Small intestine (tissue), 7 donors: ENCODE results near the gene PHF21A. TPM values are rescaled to one million over a fixed set of nuclear protein-coding genes. Genes with fewer than 3 reads are reported as not detected.
"Not testable (repeated sequence)": the region's sequence is repeated elsewhere in the genome, so short reads cannot be mapped to it uniquely, and the experiment has no call there.

ENCODE experiments used
- DNase-seq, 2 donors: peaks; one replicate each; pipeline versions ENCODE4 v3.0.0 to v3.0.0-alpha.2; 2013
- FAIRE-seq: peaks from 2 replicates; lab custom pipeline; 2012; peaks lifted over from hg19 to GRCh38; lab: Jason Lieb, UNC
- H3K27ac ChIP-seq, 3 donors: one replicate each; pipeline ENCODE4 v1.5.1; 2013; ENCODE audit warnings: low read length in 2 of 3, mild to moderate bottlenecking in 2 of 3, control low read depth in 1 of 3, inconsistent platforms in 1 of 3, low read depth in 1 of 3, moderate library complexity in 1 of 3
- H3K27me3 ChIP-seq, 3 donors: one replicate each; pipeline ENCODE4 v1.6.1; 2013; ENCODE audit warnings: low read length in 3 of 3, inconsistent platforms in 1 of 3; ENCODE audit not compliant: control insufficient read depth in 3 of 3, insufficient read depth in 3 of 3
- H3K36me3 ChIP-seq, 3 donors: one replicate each; pipeline ENCODE4 v1.6.1; 2013; ENCODE audit warnings: low read length in 3 of 3, inconsistent platforms in 1 of 3, low read depth in 1 of 3, mild to moderate bottlenecking in 1 of 3, moderate library complexity in 1 of 3; ENCODE audit not compliant: control insufficient read depth in 3 of 3, insufficient read depth in 2 of 3
- H3K4me1 ChIP-seq, 3 donors: one replicate each; pipeline ENCODE4 v1.6.1; 2013; ENCODE audit warnings: low read length in 2 of 3, inconsistent platforms in 1 of 3, low read depth in 1 of 3, mild to moderate bottlenecking in 1 of 3, moderate library complexity in 1 of 3; ENCODE audit not compliant: control insufficient read depth in 3 of 3, insufficient read depth in 2 of 3
- H3K4me3 ChIP-seq, 3 donors: one replicate each; pipeline ENCODE4 v1.5.1; 2013; ENCODE audit warnings: low read length in 3 of 3, control low read depth in 1 of 3, inconsistent platforms in 1 of 3, low read depth in 1 of 3, mild to moderate bottlenecking in 1 of 3, moderate library complexity in 1 of 3
- H3K9me3 ChIP-seq, 2 donors: one replicate each; pipeline ENCODE4 v1.6.1; 2013; ENCODE audit warnings: low read depth in 1 of 2, low read length in 1 of 2; ENCODE audit not compliant: control insufficient read depth in 2 of 2, insufficient read depth in 1 of 2
- WGBS, 3 donors: extraction: QIAGEN DNeasy Blood & Tissue Kit; methylation state at CpG; one replicate each; pipeline ENCODE4 v1.1.7; 2013; 5-methylcytosine and 5-hydroxymethylcytosine counted together
- polyA plus RNA-seq, 4 donors: library from polyadenylated mRNA; stranded (reverse) in 3 of 4; unstranded in 1 of 4; fragments of 200-250 nt in 3 of 4; fragments of 120-200 nt in 1 of 4; gene quantifications; one replicate each; pipeline versions ENCODE4 v1.2.1 to v1.2.3, GENCODE V29; 2013
- donor health status: healthy with polysubstance abuse.
- donor health status: control.
- donor health status: control.
- donor health status: Bipolar disorder and iron deficiency.
- donor health status: healthy.

Gene PHF21A
- polyA plus RNA-seq, 4 donors, result 4.9 to 22.6 (median 7.7) TPM

DNA sequence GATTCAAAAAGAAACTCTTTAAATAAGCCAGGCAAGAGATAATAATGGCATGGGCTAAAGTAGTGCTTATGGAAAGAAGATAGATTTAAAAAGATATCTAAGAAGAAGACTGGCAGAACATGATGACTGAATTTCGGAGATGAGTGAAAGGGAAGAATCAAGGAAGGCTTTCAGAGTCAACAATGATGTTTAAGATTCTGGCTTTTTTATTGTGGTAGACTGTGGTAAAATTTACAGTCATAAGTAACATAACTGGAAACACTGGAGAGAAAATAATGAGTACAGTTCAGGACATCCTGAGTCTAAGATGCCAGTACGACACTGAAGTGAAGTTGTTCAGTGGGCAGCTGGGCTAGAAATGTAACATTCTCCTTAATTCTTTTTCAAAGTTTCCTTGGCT, 85.2 kb downstream of the PHF21A start:
- Histone ChIP-seq H3K36me3 (peaks cover 0 to 4% (median 2%) of the 10 kb centered on the region in 3 donors), H3K27ac (no peak overlapping the region), H3K4me1 (no peaks in the 10 kb centered on the region), H3K4me3 (no peak overlapping the region), H3K9me3 (no peaks in the 10 kb centered on the region), H3K27me3 (no peaks in the 10 kb centered on the region)
- 94 to 97% (median 95%) methylated on average over 2 of the region's 2 CpGs for WGBS, 3 donors
- FAIRE-seq, result no peak
- DNase-seq, result no peak

- peaks cover 0 to 4% (median 2%) of the 10 kb centered on the region in 3 donors for H3K36me3 ChIP-seq
- H3K27me3 ChIP-seq, result no peaks in the 10 kb centered on the region
- DNase-seq (no peak), FAIRE-seq (no peak)
- no peak overlapping the region for H3K27ac ChIP-seq
- no peaks in the 10 kb centered on the region for H3K9me3 ChIP-seq
- H3K4me1 ChIP-seq, result no peaks in the 10 kb centered on the region
- no peak overlapping the region for H3K4me3 ChIP-seq
These were observed 87.2 kb downstream of the PHF21A start for GRCh38 chr11:46034041-46034440.

- DNase-seq (no peak), FAIRE-seq (no peak)
- Histone ChIP-seq H3K27ac (no peak overlapping the region), H3K36me3 (peaks cover 0 to 2% (median 0%) of the 10 kb centered on the region in 3 donors), H3K4me1 (no peaks in the 10 kb centered on the region), H3K27me3 (no peaks in the 10 kb centered on the region), H3K9me3 (no peaks in the 10 kb centered on the region), H3K4me3 (no peak overlapping the region)
- 80 to 87% (median 84%) methylated on average over 10 of the region's 10 CpGs for WGBS, 3 donors
These were observed 94.5 kb downstream of the PHF21A start for GRCh38 chr11:46026606-46027293.

GRCh38 chr11:46020084-46020599, 101.1 kb downstream of the PHF21A start:
- H3K4me3 ChIP-seq, result no peak overlapping the region
- no peak for FAIRE-seq
- no peaks in the 10 kb centered on the region for H3K9me3 ChIP-seq
- H3K4me1 ChIP-seq, result no peaks in the 10 kb centered on the region
- H3K36me3 ChIP-seq, result peaks cover 0 to 9% (median 0%) of the 10 kb centered on the region in 3 donors
- no peak for DNase-seq
- no peaks in the 10 kb centered on the region for H3K27me3 ChIP-seq
- 96 to 98% (median 97%) methylated on average over 8 of the region's 8 CpGs for WGBS, 3 donors
- H3K27ac ChIP-seq, result no peak overlapping the region

DNA sequence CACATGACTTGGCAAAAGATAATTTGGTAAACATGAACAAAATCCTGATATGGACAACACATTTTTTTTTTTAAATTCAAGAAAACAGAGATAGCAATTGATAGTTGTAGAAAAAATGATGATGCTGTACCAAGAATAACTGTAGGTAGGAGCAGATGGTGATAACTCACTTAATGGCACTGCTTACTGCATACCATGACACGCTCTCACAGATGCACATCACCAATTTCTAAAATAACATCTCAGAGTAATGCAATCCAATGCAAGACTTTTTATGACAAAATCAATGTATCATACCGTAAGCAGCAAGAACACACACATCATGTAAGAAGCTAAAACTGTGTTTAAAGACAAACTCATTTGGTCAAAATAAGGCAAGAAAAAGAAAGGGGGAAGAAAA, 102.6 kb downstream of the PHF21A start:
- no peak for DNase-seq
- Histone ChIP-seq H3K4me1 (no peaks in the 10 kb centered on the region), H3K27me3 (no peaks in the 10 kb centered on the region), H3K27ac (no peak overlapping the region), H3K36me3 (peaks cover 0 to 9% (median 0%) of the 10 kb centered on the region in 3 donors), H3K4me3 (no peak overlapping the region), H3K9me3 (no peaks in the 10 kb centered on the region)
- WGBS, 3 donors, result 96 to 97% (median 97%) methylated on average over 2 of the region's 2 CpGs
- FAIRE-seq, result no peak

- FAIRE-seq, result no peak
- WGBS, 3 donors, result 37 to 74% (median 43%) methylated on average over 1 of the region's 1 CpG
- no peaks in the 10 kb centered on the region for H3K4me1 ChIP-seq
- H3K27ac ChIP-seq, result no peak overlapping the region
- H3K36me3 ChIP-seq, result peaks cover 0 to 7% (median 0%) of the 10 kb centered on the region in 3 donors
- H3K4me3 ChIP-seq, result no peak overlapping the region
- no peak for DNase-seq
- no peaks in the 10 kb centered on the region for H3K9me3 ChIP-seq
- H3K27me3 ChIP-seq, result no peaks in the 10 kb centered on the region
These were observed 103.9 kb downstream of the PHF21A start for GRCh38 chr11:46017341-46017740.

DNA sequence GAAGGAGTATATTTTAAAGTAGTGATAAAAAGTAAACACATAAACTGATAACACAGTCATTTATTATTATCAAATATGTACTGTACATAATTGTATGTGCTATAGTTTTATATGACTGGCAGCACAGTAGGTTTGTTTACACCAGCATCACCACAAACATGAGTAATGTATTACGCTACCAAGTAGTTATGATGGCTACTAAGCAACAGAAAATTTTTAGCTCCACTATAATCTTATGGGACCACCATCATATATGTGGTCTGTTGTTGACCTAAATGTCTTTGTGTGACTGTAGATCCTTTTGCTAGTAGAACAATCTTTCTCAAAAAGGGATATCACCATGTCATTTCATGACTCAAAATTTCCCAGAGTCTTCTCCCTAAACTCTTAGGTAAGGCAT, 105.3 kb downstream of the PHF21A start:
- Histone ChIP-seq H3K27me3 (no peaks in the 10 kb centered on the region), H3K4me3 (no peak overlapping the region), H3K9me3 (no peaks in the 10 kb centered on the region), H3K4me1 (no peaks in the 10 kb centered on the region), H3K27ac (no peak overlapping the region), H3K36me3 (peaks cover 0 to under 1% (median 0%) of the 10 kb centered on the region in 3 donors)
- no peak for DNase-seq
- WGBS, 3 donors, result 88 to 98% (median 92%) methylated on average over 1 of the region's 1 CpG
- no peak for FAIRE-seq

- not testable (repeated sequence) for H3K9me3 ChIP-seq, FAIRE-seq, DNase-seq, H3K4me1 ChIP-seq, H3K36me3 ChIP-seq, H3K27me3 ChIP-seq, H3K4me3 ChIP-seq, H3K27ac ChIP-seq
These were observed 107.1 kb downstream of the PHF21A start for GRCh38 chr11:46014168-46014567.

- Histone ChIP-seq H3K9me3 (no peaks in the 10 kb centered on the region), H3K27ac (no peak overlapping the region), H3K36me3 (no peaks in the 10 kb centered on the region), H3K27me3 (no peaks in the 10 kb centered on the region), H3K4me1 (no peaks in the 10 kb centered on the region), H3K4me3 (no peak overlapping the region)
- 69 to 88% (median 74%) methylated on average over 2 of the region's 2 CpGs for WGBS, 3 donors
- FAIRE-seq (no peak), DNase-seq (no peak)
These were observed 109.1 kb downstream of the PHF21A start for GRCh38 chr11:46012185-46012584.
